HG03045 (cell line): ENCODE measurements around the gene TXNRD3.
"Not testable (repeated sequence)": the region's sequence is repeated elsewhere in the genome, so short reads cannot be mapped to it uniquely, and the experiment has no call there.

Source experiments
- ATAC-seq: cut with Tn5 transposase; IDR thresholded peaks from one replicate; pipeline ENCODE4 v1.9.1; 2021; ENCODE audit warnings: mild to moderate bottlenecking, moderate library complexity; ENCODE audit not compliant: unreplicated experiment

The TXNRD3 gene

GRCh38 chr3:126649556-126650092, 5.3 kb downstream of the TXNRD3 start:
- ATAC-seq: no peak

DNA sequence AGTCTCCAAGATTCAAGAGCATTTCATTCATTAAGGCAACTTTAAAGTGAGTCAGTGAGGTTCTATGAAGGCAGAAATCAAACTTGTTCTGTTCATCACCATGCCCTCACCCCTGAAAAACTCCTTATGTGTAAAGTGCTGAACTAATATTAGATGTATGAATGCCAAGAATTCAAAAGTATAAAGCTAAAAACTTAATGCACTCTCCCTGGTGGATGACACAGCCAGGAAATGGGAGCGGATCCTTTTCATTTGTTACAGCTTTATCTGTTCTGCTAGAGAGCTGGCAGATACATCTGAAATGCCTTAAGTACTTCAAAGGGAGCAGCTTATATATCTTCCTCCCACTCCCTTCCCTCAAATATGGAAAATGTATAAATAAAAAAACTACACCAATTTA, 8.2 kb downstream of the TXNRD3 start:
- ATAC-seq: no peak

DNA sequence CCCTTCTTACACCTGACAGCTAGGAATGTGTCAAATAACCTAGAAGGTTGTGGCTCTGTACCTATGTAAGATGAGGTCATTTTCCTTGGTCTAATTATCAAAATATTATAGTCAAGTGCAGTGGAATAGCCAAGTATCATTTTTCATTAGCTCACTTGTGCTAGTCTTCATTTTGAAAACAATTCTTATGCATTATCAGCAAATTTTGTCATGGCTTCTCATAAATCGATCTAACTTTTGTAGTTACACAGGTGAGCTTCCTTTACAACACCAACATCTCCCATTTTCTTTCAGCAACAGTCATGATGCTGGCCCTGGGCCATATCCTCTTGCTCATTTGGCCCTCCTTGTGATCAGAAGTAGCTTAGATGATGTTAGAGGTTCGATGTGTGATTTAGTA, 10.3 kb downstream of the TXNRD3 start:
- ATAC-seq: no peak

DNA sequence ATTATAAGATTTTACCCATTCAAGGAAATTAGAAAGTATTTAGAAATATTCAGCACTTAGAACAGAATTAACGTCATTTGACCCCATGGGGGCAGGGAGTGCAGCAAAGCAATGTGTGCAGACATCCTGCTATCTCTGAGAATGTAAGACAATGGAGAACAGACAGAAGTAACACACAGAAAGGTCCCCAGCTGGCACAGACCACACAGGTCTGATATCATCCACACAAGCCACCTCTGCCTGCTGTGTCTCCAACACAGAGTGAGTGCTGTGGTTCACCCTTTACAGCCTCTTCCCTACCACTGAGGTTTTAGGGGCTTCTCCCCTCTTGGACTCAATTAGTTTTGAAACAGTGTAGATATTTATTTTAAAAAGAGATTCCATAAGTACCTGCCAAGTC, 16.1 kb downstream of the TXNRD3 start:
- no peak for ATAC-seq

DNA sequence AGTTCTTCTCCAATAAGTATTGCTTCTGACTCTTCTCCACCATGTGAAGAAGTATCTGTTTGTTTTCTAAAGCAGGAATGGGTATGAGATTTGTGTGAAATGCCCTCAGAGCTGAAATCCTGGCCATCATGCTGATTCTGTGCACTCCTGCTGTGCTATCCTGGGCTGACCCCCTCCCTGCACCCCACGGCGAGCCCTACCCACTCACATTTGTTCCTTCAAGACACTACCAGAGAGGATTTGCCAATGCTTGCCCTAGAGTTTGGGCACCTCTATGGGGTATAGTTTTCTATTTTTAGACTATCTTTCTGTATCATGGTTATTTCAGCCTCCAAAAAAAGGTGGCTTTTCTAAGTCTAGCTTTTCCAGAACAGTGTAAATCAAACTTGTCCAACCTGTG, 18.5 kb downstream of the TXNRD3 start:
- ATAC-seq: no peak

DNA sequence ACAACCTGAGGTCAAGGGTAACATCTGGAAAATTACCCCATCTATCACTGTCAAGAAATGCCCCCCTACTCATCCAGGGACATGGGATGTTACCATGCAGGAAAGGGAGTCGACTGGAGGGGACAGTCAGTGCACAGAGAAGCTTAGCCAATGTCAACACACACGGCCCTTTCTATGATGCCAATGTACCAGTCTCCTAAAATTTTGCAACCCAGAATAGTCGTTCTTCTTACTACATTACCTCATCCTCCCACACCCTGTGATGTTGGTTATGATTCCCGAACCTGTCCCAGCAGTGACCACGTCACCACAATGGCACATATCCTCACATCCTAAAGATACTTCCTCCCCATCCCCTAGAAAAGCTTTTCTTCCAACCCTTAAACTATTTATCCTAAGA, 20.1 kb downstream of the TXNRD3 start:
- no peak for ATAC-seq

DNA sequence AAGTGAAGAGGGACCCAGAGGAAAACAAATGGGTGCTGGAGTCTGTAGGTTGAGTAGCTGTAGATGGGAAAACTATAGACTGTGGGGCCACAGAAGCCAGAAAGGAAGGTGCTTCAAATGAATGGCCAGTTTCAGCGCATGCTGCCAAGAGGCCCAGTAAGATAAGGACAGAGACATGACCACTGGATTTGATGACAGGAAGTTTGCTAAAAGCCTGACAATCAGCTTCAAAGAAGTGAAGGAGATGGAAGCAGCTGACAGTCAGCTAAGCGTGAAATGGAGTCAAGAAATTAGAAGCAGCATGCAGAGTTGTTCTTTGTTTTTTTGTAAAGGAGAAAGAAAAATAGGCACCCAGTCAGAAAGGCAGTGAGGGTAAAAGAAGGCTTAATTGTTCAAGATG, 24.9 kb downstream of the TXNRD3 start:
- ATAC-seq: no peak

- ATAC-seq: not testable (repeated sequence)
Measured at GRCh38 chr3:126625735-126626134, 29.2 kb downstream of the TXNRD3 start.

- ATAC-seq: no peak
Measured at GRCh38 chr3:126622694-126623093, 32.2 kb downstream of the TXNRD3 start.

DNA sequence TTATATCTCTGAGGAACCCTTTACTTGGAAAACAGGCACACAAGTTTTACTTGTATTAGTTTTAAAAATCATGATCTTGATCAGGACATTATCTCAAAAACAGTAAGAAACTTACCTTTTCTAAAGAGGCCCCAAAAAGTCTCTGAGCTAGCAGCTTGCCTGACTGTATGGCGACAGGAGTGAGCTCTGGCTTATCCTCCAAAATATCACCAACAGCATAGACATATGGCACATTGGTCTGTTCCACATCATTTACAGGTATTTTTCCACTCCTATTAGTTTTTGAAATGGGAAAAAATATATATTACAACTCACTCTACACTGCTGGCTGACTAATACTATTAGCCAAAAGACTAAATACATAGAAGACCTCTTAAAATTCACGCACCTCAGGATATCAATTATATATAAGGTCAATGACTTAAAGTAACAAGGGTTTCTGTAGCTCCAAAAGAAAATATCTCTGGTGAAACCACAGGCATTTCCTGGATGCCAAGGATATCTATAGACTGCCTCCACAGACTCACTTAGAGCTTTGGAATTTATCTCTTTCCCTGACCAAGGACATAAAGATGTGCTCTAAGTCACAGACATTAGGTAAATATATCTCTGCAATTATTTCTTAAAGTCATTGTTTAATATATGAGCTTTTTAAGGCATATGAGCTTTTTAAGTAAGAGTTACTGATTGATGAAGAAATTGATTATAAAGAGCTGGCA, 33.1 kb downstream of the TXNRD3 start:
- no peak for ATAC-seq

DNA sequence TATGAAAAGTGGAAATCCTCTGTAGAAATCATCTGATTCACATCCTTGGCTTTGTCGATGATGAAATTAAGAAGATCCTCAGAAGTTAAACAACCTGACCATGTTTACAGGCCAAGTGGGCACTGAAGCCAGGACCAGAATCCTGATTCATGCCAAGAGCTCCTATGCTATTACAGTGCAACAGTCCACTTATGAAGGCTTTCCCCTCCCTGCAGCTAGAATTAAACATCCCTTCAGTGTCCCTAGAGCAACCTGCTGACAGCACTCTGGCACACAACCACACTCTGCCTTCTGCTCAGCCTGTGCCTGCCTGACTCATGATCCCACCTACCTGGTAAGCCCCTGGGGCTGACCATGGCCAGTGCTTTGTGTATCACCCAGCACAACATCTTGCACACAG, 33.8 kb downstream of the TXNRD3 start:
- ATAC-seq: no peak

DNA sequence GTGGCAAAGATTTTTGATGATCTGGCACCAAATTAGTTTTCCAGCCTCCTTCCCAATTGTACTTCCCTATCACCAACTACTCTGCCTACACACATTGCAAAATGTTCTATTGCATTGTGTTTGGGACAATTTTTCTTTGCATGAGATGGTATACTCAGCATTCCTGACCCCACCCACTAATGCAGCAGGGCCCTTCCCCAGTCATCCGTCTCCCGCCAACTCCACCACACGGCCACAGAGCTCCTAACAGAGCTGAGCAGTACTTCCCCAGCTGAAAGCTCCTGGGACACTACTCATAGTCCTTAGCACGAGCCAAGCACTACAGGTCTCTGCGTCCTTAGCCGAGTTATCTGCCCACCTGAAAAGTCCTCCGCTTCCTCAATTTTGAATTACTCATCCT, 34.2 kb downstream of the TXNRD3 start:
- ATAC-seq: no peak

- no peak for ATAC-seq
Measured at GRCh38 chr3:126618760-126619159, 36.2 kb downstream of the TXNRD3 start.

GRCh38 chr3:126618021-126618420, 36.9 kb downstream of the TXNRD3 start:
- no peak for ATAC-seq

DNA sequence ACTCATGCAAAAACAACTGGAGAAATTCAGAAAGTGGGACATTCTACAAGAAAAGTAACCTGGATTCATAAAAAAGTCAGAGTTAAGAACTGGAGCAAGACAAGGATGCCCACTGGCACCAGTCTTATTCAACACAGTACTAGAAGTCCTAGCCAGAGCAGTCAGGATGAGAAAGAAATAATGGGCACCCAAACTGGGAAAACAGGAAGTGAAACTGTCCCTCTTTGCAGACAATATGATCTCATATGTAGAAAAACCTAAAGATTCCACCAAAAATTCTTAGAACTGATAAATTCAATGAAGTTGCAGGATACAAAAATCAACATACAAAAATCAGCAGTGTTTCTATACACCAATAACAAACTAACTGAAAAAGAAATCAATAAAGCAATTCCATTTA, 37.4 kb downstream of the TXNRD3 start:
- no peak for ATAC-seq

DNA sequence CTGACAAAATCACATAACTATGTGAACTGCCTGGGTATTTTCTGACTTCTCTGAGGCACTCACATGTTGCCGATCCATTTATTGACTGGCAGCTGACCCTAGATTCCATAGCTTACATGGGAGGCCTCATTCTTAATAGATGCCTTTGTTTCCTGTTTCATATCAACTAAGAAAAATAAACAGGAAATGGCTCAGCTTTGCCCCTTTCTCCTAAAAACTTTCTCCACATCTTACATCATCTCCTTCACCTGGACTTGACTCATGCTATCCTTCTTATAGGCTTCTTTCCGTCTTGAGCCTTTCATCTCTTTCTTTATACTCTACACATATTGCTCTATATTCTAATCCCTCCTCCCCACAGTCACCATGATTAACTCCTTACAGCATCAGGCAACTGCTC, 38.0 kb downstream of the TXNRD3 start:
- ATAC-seq: no peak

DNA sequence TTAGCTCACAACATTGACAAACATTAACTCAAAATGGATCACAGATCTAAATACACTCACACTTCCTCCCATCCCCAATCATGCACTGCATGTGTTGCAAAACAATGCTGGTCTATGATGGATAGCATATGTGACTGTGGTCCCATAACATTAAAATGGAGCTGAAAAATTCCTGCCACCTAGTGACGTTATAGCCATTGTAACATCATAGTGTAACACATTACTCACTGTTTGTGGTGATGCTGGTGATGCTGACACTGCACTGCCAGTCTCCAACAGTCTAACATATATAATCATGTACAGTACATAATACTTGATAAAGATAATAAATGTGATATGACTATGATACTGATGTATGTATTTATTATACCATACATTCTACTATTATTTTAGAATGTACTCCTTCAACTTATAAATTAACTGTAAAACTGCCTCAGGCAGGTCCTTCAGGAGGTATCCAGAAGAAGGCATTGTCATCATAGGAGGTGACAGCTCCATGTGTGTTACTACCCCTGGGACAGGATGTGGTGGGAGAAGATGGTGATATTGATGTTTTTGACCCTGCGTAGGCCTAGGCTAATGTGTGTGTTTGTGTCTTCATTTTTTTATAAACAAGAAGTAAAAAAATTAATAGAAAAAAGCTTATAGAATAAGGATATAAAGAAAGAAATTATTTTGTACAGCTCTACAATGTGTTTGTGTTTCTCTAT, 41.3 kb downstream of the TXNRD3 start:
- no peak for ATAC-seq

- no peak for ATAC-seq
Measured at GRCh38 chr3:126612479-126613205, 42.3 kb downstream of the TXNRD3 start.

GRCh38 chr3:126609909-126610308, 45.0 kb downstream of the TXNRD3 start:
- no peak for ATAC-seq

DNA sequence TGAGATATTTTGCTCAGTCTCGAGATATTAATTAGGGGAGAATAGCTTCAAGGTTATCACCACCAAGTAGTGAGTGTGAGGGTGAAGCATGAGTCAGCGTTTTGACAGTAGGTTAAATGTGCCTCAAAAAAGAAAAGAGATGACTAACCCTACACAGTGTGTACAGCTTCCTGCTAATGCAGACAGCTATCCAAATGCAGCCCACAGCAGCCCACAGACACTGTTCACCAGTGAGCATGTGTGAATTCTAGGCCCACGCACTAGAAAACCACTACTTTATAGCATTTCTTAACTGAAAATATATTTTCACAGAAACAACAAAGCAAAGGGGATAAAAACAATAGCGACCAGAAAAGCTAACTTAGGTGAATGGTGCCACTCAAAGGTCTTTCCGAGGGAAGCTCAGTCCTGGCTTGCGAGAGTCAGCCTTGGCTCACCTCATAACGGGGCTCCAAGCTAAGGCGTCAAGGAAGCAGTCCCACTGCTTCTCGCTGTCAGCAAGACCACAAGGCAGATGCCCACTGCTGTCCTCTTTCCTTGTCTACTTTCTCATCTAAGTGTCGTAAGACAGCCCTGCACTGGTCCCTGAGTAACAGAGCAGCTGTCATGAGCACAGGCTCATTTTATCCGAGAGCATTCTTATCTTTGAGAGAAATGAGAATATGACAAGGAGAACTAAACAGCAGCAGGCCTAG, 47.6 kb downstream of the TXNRD3 start:
- no peak for ATAC-seq

GRCh38 chr3:126606001-126606400, 48.9 kb downstream of the TXNRD3 start:
- no peak for ATAC-seq
